ENCODE results near the gene RMND1. TPM values are rescaled to one million over a fixed set of nuclear protein-coding genes. Genes with fewer than 3 reads are reported as not detected.
"Not testable (repeated sequence)": the region's sequence is repeated elsewhere in the genome, so short reads cannot be mapped to it uniquely, and the experiment has no call there.

The RMND1 gene
- total and polyA plus RNA-seq, 9 of the 15 experiments (the other 6 are each of a cell fraction or from before 2014, with no cell fraction given) = 26.9 to 47.8 (median 36.2) TPM

GRCh38 chr6:151455751-151456398 is 3.9 kb upstream of the RMND1 start:
- peak; percentile 21; the same call in 1 of the 2 replicates for TF ChIP-seq CEBPB (tag; IDR thresholded peaks at IDR 0.05)
- peak; percentile 55; the same call in 1 of the 2 replicates for TF ChIP-seq ZNF592 (IDR thresholded peaks at IDR 0.05)
- peak; percentile 36; the same call in 1 of the 2 replicates for TF ChIP-seq IRF9 (tag; IDR thresholded peaks at IDR 0.05)
- H3K4me3 ChIP-seq; H3K4me1 ChIP-seq (replicated peaks in 1 of 2; ENCODE audit: control insufficient read depth in 2 of 2, insufficient read depth in 2 of 2, low read length in 2 of 2); H3K9me3 ChIP-seq (replicated peaks; ENCODE audit: control insufficient read depth, insufficient read depth, low read depth, low read length); FAIRE-seq; intact Hi-C loops (cut with micrococcal nuclease); H4K20me1 ChIP-seq (replicated peaks; ENCODE audit: control insufficient read depth, insufficient read depth, low read length); ATAC-seq; H3K9ac ChIP-seq (ENCODE audit: insufficient read depth in 1 of 2, low read depth in 2 of 2, low read length in 2 of 2); H3K27me3 ChIP-seq (ENCODE audit: control insufficient read depth in 2 of 2, insufficient read depth in 2 of 2, low read length in 2 of 2); BruUV-seq (replicated peaks); CTCF ChIA-PET (ENCODE audit: low intra/inter-chr PET ratio); H3K9me1 ChIP-seq (ENCODE audit: control insufficient read depth, insufficient read depth, low read length); H3K27ac ChIP-seq (ENCODE audit: extremely low read depth, low read depth, low read length); H3K4me2 ChIP-seq (ENCODE audit: insufficient read depth, low read length); in situ Hi-C loops (cut with MboI); DNase-seq (ENCODE audit: extremely low read depth in 1 of 4, low spot score in 3 of 4); H2AFZ ChIP-seq (ENCODE audit: low read depth, low read length); TF ChIP-seq CEBPG (CRISPR knock-in tag; IDR thresholded peaks at IDR 0.05): not testable (repeated sequence)
- TF ChIP-seq CEBPG (tag; conservative IDR thresholded peaks at IDR 0.05 in 1 of 2, IDR thresholded peaks at IDR 0.05 in 1 of 2) = 0 out of 4 replicates have a peak, but pooled peaks of 1 of the 2 experiments have one; percentile 21
- WGBS (ENCODE audit: insufficient coverage, low coverage, missing lambda C conversion rate) = 54% methylated on average over 6 of the region's 10 CpGs
- peaks cover 34% of the 10 kb centered on the region; the same call in 1 of the 3 replicates for H3K36me3 ChIP-seq (ENCODE audit: control insufficient read depth, insufficient read depth, low read length)
- POLR2A ChIA-PET = interaction anchor here (0.7 kb wide), 1 partner anchor 226 kb away, joined by 3 read pairs; no protein-coding TSS in a partner anchor
- H3K79me2 ChIP-seq (ENCODE audit: control insufficient read depth, insufficient read depth, low read length) = peaks cover 33% of the 10 kb centered on the region

Measured in K562 (cell line).